ENCODE results near the gene RFX6.

DNA sequence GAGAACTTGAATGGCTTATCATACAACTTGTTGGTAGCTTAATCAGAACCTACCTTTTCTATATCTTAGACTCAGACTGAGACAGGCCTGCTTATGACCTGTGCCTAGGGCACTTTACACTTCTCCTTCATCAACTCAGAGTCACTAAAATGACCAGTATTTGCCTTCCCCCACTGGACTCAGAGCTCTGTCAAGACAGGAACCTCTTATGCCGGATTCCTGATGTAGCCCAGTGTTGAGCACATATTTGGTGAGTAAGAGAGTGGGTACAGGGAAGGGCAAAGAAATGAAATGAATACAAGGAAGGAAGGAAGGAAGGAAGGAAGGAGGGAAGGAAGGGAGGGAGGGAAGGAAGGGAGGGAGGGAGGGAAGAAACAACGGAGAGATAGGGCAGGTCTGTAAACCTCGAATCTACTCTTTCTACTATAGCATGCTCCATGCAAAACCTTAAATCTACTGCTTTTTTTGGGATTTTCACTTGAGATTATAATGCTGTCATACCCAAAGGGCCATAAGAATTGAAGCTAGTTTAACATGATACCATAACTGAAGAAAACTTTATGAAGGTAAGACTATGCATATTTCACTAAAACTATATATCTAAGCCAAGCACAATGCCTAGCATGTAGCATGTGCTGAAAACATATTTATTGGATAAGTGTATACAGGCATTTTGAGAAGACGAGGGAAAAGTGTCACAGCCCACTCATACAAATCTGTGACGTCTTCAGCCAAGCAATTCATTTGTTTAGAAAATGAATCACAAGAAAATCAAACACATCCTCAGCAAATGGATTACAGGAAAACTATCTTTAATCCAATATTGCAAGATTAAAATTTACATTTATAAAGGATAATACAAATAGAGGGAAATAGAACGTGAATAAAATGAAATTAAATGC is 89.9 kb downstream of the RFX6 start:
- TF ChIP-seq NFXL1 (IDR thresholded peaks at IDR 0.05; ENCODE audit: borderline replicate concordance) (no peak), MTA2 (IDR thresholded peaks at IDR 0.05; ENCODE audit: low read depth) (no peak), YY1 (IDR thresholded peaks at IDR 0.05; ENCODE audit: low read depth, low read length) (no peak), SP1 (IDR thresholded peaks at IDR 0.05; ENCODE audit: low read depth, low read length) (no peak), JUND (IDR thresholded peaks at IDR 0.05; ENCODE audit: low read depth, low read length) (no peak), ZNF24 (IDR thresholded peaks at IDR 0.05) (no peak), POLR2A (IDR thresholded peaks at IDR 0.05; ENCODE audit: low read depth, low read length) (no peak), TCF3 (IDR thresholded peaks at IDR 0.05; ENCODE audit: borderline replicate concordance, insufficient read depth, low read depth, low read length) (no peak), EGR1 (IDR thresholded peaks at IDR 0.05; ENCODE audit: borderline replicate concordance in 1 of 2, low read depth in 2 of 2, low read length in 2 of 2) (no peak)
- TF ChIP-seq, protein P1, sequence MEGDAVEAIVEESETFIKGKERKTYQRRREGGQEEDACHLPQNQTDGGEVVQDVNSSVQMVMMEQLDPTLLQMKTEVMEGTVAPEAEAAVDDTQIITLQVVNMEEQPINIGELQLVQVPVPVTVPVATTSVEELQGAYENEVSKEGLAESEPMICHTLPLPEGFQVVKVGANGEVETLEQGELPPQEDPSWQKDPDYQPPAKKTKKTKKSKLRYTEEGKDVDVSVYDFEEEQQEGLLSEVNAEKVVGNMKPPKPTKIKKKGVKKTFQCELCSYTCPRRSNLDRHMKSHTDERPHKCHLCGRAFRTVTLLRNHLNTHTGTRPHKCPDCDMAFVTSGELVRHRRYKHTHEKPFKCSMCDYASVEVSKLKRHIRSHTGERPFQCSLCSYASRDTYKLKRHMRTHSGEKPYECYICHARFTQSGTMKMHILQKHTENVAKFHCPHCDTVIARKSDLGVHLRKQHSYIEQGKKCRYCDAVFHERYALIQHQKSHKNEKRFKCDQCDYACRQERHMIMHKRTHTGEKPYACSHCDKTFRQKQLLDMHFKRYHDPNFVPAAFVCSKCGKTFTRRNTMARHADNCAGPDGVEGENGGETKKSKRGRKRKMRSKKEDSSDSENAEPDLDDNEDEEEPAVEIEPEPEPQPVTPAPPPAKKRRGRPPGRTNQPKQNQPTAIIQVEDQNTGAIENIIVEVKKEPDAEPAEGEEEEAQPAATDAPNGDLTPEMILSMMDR (IDR thresholded peaks at IDR 0.05 in 2 of 3, conservative IDR thresholded peaks at IDR 0.05 in 1 of 3; ENCODE audit: control insufficient read depth in 2 of 3, extremely low read depth in 1 of 3, insufficient read depth in 1 of 3, low read depth in 3 of 3, low read length in 3 of 3): no peak
- TF ChIP-seq, protein P2, sequence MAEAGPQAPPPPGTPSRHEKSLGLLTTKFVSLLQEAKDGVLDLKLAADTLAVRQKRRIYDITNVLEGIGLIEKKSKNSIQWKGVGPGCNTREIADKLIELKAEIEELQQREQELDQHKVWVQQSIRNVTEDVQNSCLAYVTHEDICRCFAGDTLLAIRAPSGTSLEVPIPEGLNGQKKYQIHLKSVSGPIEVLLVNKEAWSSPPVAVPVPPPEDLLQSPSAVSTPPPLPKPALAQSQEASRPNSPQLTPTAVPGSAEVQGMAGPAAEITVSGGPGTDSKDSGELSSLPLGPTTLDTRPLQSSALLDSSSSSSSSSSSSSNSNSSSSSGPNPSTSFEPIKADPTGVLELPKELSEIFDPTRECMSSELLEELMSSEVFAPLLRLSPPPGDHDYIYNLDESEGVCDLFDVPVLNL (IDR thresholded peaks at IDR 0.05; ENCODE audit: low read depth, low read length): no peak

Measured in GM12878 (cell line).